Duodenal mucosa (tissue), 2 donors: ENCODE measurements around the gene RIN3.

Experiments used
- H3K27ac ChIP-seq: one replicate; pipeline ENCODE4 v1.7.0; 2013; ENCODE audit warnings: low read depth, low read length
- H3K27me3 ChIP-seq, 2 donors: one replicate each; pipeline ENCODE4 v1.7.0; 2013; ENCODE audit warnings: low read length in 2 of 2, control low read depth in 1 of 2; ENCODE audit not compliant: insufficient read depth in 2 of 2, control insufficient read depth in 1 of 2
- H3K36me3 ChIP-seq, 2 donors: one replicate each; pipeline ENCODE4 v1.7.0; 2013; ENCODE audit warnings: low read length in 2 of 2, control low read depth in 1 of 2; ENCODE audit not compliant: insufficient read depth in 2 of 2, control insufficient read depth in 1 of 2
- H3K4me1 ChIP-seq, 2 donors: one replicate each; pipeline ENCODE4 v1.7.0; 2013; ENCODE audit warnings: low read length in 2 of 2, control low read depth in 1 of 2; ENCODE audit not compliant: insufficient read depth in 2 of 2, control insufficient read depth in 1 of 2
- H3K4me3 ChIP-seq, 2 donors: one replicate each; pipeline ENCODE4 v1.7.0; 2013; ENCODE audit warnings: low read length in 2 of 2, low read depth in 1 of 2
- H3K9ac ChIP-seq, 2 donors: one replicate each; pipeline ENCODE4 v1.7.0; 2013; ENCODE audit warnings: low read length in 2 of 2, low read depth in 1 of 2
- H3K9me3 ChIP-seq, 2 donors: one replicate each; pipeline ENCODE4 v1.7.0; 2013; ENCODE audit warnings: low read length in 2 of 2, control low read depth in 1 of 2; ENCODE audit not compliant: control insufficient read depth in 1 of 2

RIN3 gene

DNA sequence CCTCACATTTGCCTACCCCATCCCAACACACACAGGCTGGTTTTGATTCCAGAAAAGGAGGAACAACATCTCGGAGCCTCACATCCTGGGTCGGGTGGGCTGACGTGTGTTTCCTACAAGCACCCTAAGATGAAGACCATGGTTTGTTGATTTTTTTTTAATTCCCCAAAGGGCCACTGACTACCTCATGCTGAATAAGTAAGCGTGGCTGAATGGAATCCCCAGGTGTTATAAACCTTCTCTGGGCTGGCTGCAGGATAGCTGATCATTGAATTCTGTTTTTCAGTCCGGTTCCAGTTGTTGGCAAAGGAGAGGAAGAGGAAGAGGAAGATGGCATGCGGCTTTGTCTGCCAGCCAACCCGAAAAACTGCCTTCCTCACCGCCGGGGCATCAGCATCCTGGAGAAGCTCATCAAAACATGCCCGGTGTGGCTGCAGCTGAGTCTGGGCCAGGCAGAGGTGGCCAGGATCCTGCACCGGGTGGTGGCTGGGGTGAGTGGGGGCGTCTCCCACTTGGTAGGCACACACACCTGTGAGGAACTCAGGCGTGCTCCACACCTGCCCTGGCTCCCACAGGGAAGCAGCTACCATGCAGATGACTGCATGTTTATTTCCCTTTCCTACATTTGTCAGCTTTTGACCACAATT is 42.0 kb downstream of the RIN3 start:
- no peak overlapping the region for H3K4me3 ChIP-seq
- peaks cover 9 to 22% of the 10 kb centered on the region in 2 donors for H3K36me3 ChIP-seq
- no peak overlapping the region for H3K9ac ChIP-seq
- H3K4me1 ChIP-seq: peaks cover 3 to 16% of the 10 kb centered on the region in 2 donors
- H3K27me3 ChIP-seq: no peaks in the 10 kb centered on the region
- no peak overlapping the region for H3K27ac ChIP-seq
- no peaks in the 10 kb centered on the region for H3K9me3 ChIP-seq

DNA sequence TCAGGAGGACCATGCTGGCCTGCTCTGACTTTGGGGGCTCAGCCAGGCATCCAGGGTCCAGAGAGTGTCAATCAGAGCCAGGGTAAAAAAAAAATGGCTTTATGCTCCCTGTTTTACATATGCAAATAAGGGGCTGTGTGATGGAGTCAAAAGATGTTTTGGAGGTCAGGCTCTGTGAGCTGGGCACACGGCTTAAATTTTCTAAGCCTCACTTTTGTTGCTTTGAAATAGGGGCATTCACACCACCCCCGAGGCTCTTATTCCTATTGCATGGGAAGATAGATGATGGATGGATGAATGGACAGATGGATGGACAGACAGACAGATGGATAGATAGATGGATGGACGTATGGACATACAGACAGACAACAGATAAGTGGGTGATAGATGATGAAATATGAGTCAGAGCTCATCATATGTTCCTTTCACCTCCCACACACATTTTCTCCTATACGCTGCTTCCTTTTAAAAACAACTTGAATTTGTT is 42.7 kb downstream of the RIN3 start:
- Histone ChIP-seq H3K9ac (no peak overlapping the region), H3K4me3 (no peak overlapping the region), H3K4me1 (peaks cover 3 to 13% of the 10 kb centered on the region in 2 donors), H3K36me3 (peaks cover 9 to 22% of the 10 kb centered on the region in 2 donors), H3K9me3 (no peaks in the 10 kb centered on the region), H3K27ac (no peak overlapping the region), H3K27me3 (no peaks in the 10 kb centered on the region)

DNA sequence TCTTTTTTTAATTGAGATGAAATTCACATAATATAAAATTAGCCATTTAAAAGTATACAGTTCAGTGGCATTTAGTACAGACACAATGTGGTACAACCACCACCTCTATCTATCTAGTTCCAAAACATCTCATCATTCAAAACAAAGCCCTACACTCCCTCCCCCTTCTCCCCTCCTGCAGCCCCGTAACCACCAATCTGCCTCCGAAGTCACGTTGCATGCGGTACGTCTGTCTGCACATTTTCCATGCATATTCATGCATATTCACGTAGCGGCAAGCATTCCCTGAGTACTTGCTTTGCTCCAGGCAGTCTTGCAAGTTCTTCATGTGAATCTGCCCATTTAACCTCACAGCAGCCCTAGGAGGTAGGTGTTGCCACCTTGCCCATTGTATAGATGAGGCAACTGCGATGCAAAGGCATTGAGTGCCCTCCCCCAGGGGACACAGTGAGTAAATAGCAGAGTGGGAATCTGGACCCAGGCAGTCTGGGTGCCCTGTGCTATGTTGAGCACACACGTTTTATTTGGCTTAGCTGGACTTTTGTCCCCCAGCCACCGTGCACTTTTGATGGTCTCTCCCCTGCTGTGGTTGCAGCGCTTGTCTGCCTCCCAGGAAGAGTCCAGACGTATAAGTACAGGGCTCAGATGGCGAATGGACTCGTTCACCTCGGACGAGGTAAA is 43.4 kb downstream of the RIN3 start:
- Histone ChIP-seq H3K36me3 (peaks cover 9 to 22% of the 10 kb centered on the region in 2 donors), H3K9ac (no peak overlapping the region), H3K4me1 (peaks cover 3 to 7% of the 10 kb centered on the region in 2 donors), H3K27ac (no peak overlapping the region), H3K4me3 (no peak overlapping the region), H3K9me3 (no peaks in the 10 kb centered on the region), H3K27me3 (no peaks in the 10 kb centered on the region)

DNA sequence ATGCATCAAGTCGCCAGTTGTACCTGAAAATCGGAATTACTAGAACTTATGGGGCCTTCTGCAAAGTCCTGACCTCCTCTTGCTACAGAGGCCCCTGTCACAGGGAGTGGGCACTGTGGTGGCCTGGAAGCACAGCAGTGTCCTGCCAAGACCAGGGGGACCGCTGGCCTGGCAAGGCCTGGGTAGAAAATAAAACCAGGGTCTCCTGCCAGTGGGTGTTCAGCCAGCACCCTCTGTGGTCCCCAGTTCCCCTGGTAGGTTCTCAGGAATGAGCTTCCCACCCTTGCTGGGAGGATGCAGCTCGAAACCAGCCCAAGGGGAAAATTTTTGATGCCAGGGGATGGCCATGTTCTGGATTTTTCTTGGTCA is 43.9 kb downstream of the RIN3 start:
- Histone ChIP-seq H3K9ac (no peak overlapping the region), H3K4me1 (peaks cover 0 to 4% of the 10 kb centered on the region in 2 donors), H3K4me3 (no peak overlapping the region), H3K27ac (no peak overlapping the region), H3K9me3 (no peaks in the 10 kb centered on the region), H3K36me3 (peaks cover 9 to 22% of the 10 kb centered on the region in 2 donors), H3K27me3 (no peaks in the 10 kb centered on the region)

DNA sequence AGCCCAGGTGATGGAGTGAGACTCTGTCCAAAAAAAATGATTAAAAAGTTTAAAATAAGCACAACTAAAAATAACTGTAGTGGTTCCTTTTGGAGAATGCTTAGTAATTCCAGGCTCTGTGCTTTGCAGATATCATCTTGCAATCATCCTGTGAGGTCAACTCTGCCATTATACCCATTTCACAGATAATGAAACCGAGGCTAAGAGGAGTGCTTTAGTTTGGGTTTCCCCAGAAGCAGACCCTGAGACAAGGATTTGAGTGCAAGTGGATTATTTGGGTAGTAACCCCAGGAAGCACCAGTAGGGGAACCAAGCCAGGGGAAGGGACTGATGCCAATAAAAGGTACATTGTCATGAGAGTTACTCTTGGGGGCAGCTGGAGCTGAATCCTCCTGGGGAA is 44.7 kb downstream of the RIN3 start:
- no peak overlapping the region for H3K9ac ChIP-seq
- H3K9me3 ChIP-seq: no peaks in the 10 kb centered on the region
- no peak overlapping the region for H3K4me3 ChIP-seq
- no peaks in the 10 kb centered on the region for H3K27me3 ChIP-seq
- H3K27ac ChIP-seq: no peak overlapping the region
- peaks cover 9 to 22% of the 10 kb centered on the region in 2 donors for H3K36me3 ChIP-seq
- H3K4me1 ChIP-seq: peaks cover 0 to 4% of the 10 kb centered on the region in 2 donors

DNA sequence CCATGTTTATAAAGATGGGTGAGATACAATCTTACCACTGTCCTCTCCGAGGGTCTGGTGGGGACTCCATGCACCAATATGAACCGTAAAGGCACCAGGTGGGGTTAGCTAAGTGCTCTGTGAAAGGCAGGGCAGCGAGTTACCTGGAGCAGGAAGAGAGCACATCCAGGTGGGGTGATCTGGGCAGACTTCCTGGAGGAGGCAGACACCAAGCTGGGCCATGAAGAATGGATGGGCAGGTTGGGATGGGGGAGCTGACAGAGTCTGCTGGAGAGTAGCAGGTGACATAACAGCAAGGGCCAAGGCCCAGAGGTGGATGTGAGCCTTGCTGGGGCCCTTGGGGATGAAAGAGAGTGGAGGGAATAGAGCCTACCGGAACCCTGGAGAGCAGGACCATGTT is 45.9 kb downstream of the RIN3 start:
- peaks cover 9 to 22% of the 10 kb centered on the region in 2 donors for H3K36me3 ChIP-seq
- no peaks in the 10 kb centered on the region for H3K4me1 ChIP-seq
- no peaks in the 10 kb centered on the region for H3K9me3 ChIP-seq
- no peak overlapping the region for H3K4me3 ChIP-seq
- no peak overlapping the region for H3K27ac ChIP-seq
- no peaks in the 10 kb centered on the region for H3K27me3 ChIP-seq
- no peak overlapping the region for H3K9ac ChIP-seq

DNA sequence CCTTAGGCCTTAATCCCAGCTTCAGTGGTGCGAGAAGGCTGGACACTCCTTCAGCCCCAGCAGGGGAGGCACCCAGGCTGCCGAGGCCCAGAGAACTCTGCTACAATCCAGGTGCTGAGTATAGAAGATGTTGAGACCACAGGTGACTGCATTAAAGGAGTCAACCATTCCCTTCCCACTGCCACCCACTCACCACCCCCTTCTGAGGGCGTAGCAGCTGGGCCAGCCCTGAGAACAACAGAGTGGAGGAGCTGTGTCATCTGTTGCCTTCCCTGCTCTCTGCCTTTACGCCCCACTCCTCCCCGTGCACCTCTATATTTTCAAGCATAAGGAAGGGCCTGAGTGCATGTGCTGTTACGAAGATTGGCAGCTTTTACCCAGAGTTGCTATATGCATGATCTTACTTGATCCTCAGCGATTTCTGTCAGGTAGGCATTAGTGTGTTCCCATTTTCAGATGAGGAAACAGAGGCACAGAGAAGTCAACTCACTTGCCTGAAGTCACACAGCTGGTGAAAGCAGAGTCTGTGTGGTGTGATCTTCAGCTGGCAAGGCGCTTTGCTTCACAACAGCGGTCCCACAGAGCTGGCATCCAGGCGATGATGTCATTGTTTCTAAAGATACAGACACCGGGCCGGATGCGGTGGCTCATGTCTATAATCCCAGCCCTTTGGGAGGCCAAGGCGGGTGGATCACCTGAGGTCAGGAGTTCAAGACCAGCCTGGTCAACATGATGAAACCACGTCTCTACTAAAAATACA is 46.7 kb downstream of the RIN3 start:
- Histone ChIP-seq H3K9ac (no peak overlapping the region), H3K27ac (no peak overlapping the region), H3K4me3 (no peak overlapping the region), H3K4me1 (no peaks in the 10 kb centered on the region), H3K36me3 (peaks cover 15 to 22% of the 10 kb centered on the region in 2 donors), H3K9me3 (no peaks in the 10 kb centered on the region), H3K27me3 (no peaks in the 10 kb centered on the region)

DNA sequence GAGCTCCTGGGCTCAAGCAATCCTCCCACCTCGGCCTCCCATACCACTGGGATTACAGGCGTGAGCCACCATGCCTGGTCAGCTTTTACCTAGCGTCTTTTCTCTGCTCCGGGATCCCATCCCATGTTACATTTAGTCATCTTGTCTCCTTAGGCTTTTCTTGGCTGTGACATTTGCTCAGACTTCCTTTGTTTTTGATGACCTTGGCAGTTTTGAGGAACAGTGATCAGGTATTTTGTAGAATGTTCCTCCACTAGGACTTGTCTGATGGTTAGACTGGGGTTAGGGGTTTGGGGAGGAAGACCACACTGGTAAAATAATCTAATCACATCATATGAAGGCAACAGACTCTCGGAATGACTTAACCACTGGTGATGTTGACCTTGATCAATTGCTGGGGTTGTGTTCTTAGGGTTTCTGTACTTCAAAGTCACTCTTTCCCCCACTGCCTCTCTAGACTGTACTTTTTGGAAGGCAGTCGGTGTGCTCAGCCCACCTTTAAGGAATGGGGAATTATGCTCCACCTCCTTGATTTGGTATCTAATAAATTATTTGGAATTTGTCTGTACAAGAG is 48.4 kb downstream of the RIN3 start:
- Histone ChIP-seq H3K9me3 (no peaks in the 10 kb centered on the region), H3K27me3 (no peaks in the 10 kb centered on the region), H3K4me3 (no peak overlapping the region), H3K9ac (no peak overlapping the region), H3K36me3 (peaks cover 16 to 31% of the 10 kb centered on the region in 2 donors), H3K27ac (no peak overlapping the region), H3K4me1 (no peaks in the 10 kb centered on the region)

DNA sequence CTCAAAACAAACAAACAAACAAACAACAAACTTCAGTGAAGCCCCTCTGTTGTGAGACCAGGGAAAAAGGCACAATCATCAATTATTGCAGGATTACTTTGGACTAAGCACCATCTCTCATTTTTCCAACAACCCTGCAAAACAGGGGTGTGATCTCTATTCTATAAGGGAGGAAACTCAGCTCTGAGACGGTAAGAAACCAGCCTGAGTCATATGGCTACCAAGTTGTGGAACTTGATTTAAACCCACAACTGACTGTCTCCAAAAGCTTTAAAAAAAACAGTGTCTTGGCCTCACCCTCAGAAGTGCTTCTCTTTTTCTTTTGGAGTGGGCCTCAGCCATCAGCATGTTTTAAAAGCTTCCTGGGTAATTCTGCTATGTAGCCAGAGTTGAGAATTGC is 49.8 kb downstream of the RIN3 start:
- H3K9ac ChIP-seq: no peak overlapping the region
- H3K27me3 ChIP-seq: no peaks in the 10 kb centered on the region
- H3K27ac ChIP-seq: no peak overlapping the region
- H3K36me3 ChIP-seq: peaks cover 17 to 27% of the 10 kb centered on the region in 2 donors
- no peak overlapping the region for H3K4me3 ChIP-seq
- no peaks in the 10 kb centered on the region for H3K4me1 ChIP-seq
- no peaks in the 10 kb centered on the region for H3K9me3 ChIP-seq
